Large intestine (tissue), 3 donors: Measurements from ENCODE around the gene TBX19. TPM values are rescaled to one million over a fixed set of nuclear protein-coding genes. Genes with fewer than 3 reads are reported as not detected.

ENCODE experiments used
- DNase-seq, 2 donors: peaks; one replicate each; pipeline versions ENCODE4 v3.0.0 to v3.0.0-alpha.2; 2013
- H3K27ac ChIP-seq: one replicate; pipeline ENCODE4 v1.5.1; 2013; ENCODE audit warnings: low read length
- H3K27me3 ChIP-seq: 2 replicates; pipeline ENCODE4 v1.6.1; 2013; ENCODE audit warnings: low read length; ENCODE audit not compliant: control insufficient read depth, insufficient read depth
- H3K36me3 ChIP-seq: 2 replicates; pipeline ENCODE4 v1.6.1; 2013; ENCODE audit warnings: low read length; ENCODE audit not compliant: control insufficient read depth, insufficient read depth
- H3K4me1 ChIP-seq: one replicate; pipeline ENCODE4 v1.6.1; 2013; ENCODE audit warnings: low read length; ENCODE audit not compliant: control insufficient read depth, insufficient read depth
- H3K4me3 ChIP-seq: one replicate; pipeline ENCODE4 v1.5.1; 2013; ENCODE audit warnings: low read length
- H3K9me3 ChIP-seq: one replicate; pipeline ENCODE4 v1.6.1; 2013; ENCODE audit warnings: mild to moderate bottlenecking, low read depth, low read length, moderate library complexity; ENCODE audit not compliant: control insufficient read depth
- WGBS: methylation state at CpG from one replicate; pipeline ENCODE4 v1.1.5; 2013; ENCODE audit warnings: low lambda C conversion rate; ENCODE audit not compliant: insufficient coverage; 5-methylcytosine and 5-hydroxymethylcytosine counted together
- polyA plus RNA-seq: library from polyadenylated mRNA; unstranded; fragments of 120-200 nt; gene quantifications from one replicate; pipeline ENCODE4 v1.2.1, GENCODE V29; 2013

TBX19 gene
- polyA plus RNA-seq, 1 donor = 2.3 TPM

DNA sequence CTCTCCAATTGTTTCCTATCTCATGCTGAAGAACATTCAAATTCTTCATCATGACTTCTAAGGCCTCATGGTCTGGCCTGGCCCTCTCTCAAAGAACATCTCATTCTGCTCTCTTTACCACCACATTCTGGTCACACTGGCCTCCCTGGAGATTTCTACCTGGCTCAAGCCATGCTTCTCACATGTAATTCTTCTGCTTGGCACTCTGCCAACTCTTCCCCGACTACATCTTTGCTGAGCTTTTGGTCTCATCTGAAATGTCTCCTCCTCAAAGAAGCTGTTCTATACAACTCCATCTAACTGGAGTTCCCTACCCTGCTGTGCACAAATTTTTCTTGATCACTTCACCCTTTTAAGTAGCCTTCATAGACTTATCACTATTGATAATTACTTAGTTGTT is 1.4 kb upstream of the TBX19 start:
- Histone ChIP-seq H3K27ac (no peak overlapping the region), H3K4me1 (no peaks in the 10 kb centered on the region), H3K36me3 (no peaks in the 10 kb centered on the region), H3K4me3 (no peak overlapping the region), H3K9me3 (peaks cover 6% of the 10 kb centered on the region), H3K27me3 (no peaks in the 10 kb centered on the region)
- WGBS = 80% methylated on average over 1 of the region's 1 CpG
- DNase-seq = no peak

GRCh38 chr1:168281603-168282325 is 1.1 kb downstream of the TBX19 start:
- WGBS = no CpG with 5 or more reads among the region's 11 CpGs
- no peaks in the 10 kb centered on the region for H3K4me1 ChIP-seq
- no peak overlapping the region for H3K27ac ChIP-seq
- no peak overlapping the region for H3K4me3 ChIP-seq
- no peaks in the 10 kb centered on the region for H3K27me3 ChIP-seq
- peaks cover 5% of the 10 kb centered on the region for H3K9me3 ChIP-seq
- no peak for DNase-seq
- no peaks in the 10 kb centered on the region for H3K36me3 ChIP-seq

- no peak overlapping the region for H3K27ac ChIP-seq
- H3K4me3 ChIP-seq = no peak overlapping the region
- H3K27me3 ChIP-seq = no peaks in the 10 kb centered on the region
- no peaks in the 10 kb centered on the region for H3K9me3 ChIP-seq
- H3K36me3 ChIP-seq = no peaks in the 10 kb centered on the region
- DNase-seq = no peak
- H3K4me1 ChIP-seq = no peaks in the 10 kb centered on the region
Observed at GRCh38 chr1:168285521-168285790, 4.8 kb downstream of the TBX19 start.

DNA sequence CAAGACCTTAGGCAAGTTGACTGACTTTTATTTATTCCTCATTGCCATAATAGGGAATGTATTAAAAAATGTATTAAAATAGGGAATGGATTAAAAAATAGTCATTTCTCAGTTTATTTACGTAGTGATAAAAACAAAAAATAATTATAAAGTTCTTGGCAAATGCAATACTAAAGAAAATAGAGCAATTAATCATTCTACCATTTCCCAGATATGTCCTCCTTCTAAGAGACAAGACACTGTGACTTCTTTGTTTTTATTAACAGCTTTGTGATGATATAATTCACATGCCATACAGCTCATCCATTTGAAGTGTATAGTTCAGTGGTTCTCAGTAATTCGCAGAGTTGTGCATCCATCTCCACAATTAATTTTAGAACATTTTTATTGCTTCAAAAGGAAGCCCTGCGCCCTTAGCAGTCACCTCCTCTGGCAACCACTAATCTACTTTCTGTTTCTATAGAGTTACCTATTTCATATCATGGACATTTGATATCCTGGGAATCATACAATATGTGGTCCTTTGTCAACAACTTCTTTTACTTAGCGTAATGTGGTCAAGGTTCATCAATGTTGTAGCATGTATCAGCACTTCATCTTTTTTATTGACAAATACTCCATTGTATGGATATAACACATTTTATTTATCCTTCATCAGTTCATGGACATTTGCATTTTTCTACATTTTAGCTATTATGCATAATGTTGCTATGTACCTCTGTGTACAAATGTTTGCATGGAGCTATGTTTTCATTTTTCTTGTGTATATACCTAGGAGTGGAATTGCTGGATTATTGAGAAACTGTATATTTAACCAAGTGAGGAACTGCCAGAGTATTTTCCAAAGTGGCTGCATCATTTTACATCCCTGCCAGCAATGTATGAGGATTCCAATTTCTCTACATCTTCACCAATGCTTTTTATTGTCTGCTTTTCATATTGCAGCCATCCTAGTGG is 5.6 kb downstream of the TBX19 start:
- H3K4me3 ChIP-seq = no peak overlapping the region
- no peak for DNase-seq
- H3K27me3 ChIP-seq = no peaks in the 10 kb centered on the region
- WGBS = 80% methylated on average over 1 of the region's 4 CpGs
- H3K27ac ChIP-seq = no peak overlapping the region
- no peaks in the 10 kb centered on the region for H3K9me3 ChIP-seq
- H3K4me1 ChIP-seq = no peaks in the 10 kb centered on the region
- H3K36me3 ChIP-seq = no peaks in the 10 kb centered on the region

DNA sequence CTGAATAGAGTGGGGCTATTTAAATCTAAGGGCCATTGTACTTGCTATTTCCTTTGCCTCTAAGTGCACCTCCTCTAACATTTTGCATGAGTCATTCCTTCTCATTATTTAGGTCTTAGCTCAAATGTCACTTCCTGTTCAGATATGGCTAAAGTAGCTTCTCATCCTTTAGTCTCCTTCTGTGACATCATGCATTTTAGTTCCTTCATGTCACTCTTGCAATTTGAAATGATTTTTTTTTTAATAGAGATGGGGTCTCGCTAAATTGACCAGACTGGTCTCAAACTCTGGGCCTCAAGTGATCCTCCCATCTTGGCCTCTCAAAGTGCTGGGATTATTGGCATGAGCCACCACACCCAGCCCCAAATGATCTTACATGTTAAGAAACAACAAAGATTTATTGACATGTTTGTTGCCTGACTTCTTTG is 6.6 kb downstream of the TBX19 start:
- no peaks in the 10 kb centered on the region for H3K4me1 ChIP-seq
- DNase-seq = no peak
- H3K27me3 ChIP-seq = no peaks in the 10 kb centered on the region
- no peak overlapping the region for H3K27ac ChIP-seq
- no peaks in the 10 kb centered on the region for H3K36me3 ChIP-seq
- H3K4me3 ChIP-seq = no peak overlapping the region
- H3K9me3 ChIP-seq = no peaks in the 10 kb centered on the region
- WGBS = no CpG with 5 or more reads among the region's 1 CpG

DNA sequence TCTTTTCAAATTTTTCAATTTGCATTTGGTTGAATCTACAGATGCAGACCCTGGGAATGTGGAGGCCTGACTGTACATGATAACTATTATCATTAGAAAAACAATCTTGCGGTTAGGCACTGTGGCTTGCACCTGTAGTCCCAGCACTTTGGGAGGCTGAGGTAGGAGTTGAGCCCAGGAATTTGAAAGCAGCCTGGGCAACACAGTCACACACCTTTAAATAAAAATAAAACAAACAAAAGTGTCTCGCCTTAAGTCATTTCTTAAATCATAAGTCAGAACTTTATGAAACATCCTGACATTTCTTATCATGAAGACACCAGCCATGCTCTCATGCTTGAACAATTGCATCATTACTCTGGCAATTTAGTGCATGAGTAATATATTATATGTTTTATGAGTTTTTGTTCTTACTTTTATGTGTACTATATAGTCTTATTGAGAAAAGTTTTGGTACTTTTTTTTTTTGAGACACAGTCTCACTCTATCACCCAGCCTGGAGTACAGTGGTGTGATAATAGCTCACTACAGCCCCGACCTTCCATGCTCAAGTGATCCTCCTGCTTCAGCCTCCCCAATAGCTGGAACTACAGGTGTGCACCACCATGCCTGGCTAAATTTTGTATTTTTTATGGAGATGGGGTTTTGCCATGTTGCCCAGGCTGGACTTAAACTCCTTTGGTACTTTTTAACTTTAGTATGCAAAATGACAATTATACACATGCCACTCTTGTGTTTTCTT is 7.8 kb downstream of the TBX19 start:
- Histone ChIP-seq H3K27ac (no peak overlapping the region), H3K36me3 (no peaks in the 10 kb centered on the region), H3K4me1 (no peaks in the 10 kb centered on the region), H3K9me3 (no peaks in the 10 kb centered on the region), H3K27me3 (no peaks in the 10 kb centered on the region), H3K4me3 (no peak overlapping the region)
- DNase-seq = no peak
- WGBS = no CpG with 5 or more reads among the region's 3 CpGs

DNA sequence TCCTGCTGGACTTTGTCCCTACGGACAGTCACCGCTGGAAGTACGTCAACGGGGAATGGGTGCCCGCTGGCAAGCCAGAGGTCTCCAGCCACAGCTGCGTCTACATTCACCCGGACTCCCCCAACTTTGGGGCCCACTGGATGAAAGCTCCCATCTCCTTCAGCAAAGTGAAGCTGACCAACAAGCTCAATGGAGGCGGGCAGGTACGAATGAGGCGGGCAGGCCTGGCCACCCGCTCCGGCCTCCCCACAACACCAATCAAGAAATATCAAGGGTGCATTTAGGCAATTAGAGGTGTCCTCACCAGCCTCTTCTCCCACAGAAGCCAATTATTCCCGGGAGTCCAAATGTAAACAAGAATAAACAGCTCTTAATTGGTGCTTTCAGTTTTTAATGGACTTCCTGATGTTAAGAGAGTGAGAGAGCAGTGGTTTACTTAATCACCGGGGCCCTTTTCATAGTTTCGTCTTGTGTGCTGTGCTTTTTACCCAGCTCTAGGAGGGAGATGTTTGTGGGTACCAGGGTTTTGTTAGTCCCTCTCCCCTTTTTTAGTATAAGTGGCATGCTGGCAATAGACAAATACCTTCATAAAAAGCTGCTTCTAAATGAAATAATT is 10.7 kb downstream of the TBX19 start:
- H3K4me1 ChIP-seq = no peaks in the 10 kb centered on the region

GRCh38 chr1:168293356-168293755 is 12.7 kb downstream of the TBX19 start:
- Histone ChIP-seq H3K27ac (no peak overlapping the region), H3K4me3 (no peak overlapping the region), H3K9me3 (no peaks in the 10 kb centered on the region), H3K27me3 (no peaks in the 10 kb centered on the region), H3K36me3 (no peaks in the 10 kb centered on the region), H3K4me1 (no peaks in the 10 kb centered on the region)
- DNase-seq = no peak
- no CpG with 5 or more reads among the region's 1 CpG for WGBS

More for the DNA sequence above, 10.7 kb downstream of the TBX19 start:
- no peaks in the 10 kb centered on the region for H3K9me3 ChIP-seq
- no peaks in the 10 kb centered on the region for H3K27me3 ChIP-seq
- H3K4me3 ChIP-seq = no peak overlapping the region
- no CpG with 5 or more reads among the region's 15 CpGs for WGBS
- H3K27ac ChIP-seq = no peak overlapping the region
- no peaks in the 10 kb centered on the region for H3K36me3 ChIP-seq
- no peak for DNase-seq

DNA sequence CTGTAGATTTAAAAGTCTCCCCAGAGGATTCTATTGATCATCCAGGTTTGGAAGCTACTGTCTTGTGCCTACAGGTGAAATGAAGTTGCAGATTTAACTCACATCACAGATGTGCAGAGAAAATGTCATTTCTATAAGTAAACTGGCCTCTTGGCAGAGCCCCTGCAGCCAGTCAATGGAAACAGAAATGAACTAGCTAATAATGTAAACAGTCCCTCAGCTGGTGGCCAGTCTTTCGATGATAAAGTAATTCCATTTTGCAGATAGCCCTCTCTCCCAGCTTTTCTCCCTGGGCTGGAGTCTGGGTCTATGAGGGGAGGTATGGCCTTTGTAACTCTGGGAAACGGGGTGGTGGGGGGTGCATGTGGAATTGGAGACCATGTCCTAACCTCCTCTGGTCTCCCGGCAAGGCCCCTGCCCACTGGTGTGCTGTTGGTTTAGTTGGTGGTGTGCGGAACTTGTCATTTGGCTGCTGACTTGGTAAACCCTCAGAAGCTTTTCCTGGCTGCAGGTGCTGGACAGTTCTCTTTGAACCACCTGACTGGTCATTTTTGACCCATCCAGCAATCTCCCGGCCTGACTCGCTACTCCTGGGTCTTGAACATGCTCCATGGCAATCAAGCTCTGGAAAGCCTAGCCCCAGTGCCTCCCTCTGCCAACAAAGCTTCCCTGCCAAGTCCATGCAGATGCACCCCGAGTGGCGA is 14.9 kb downstream of the TBX19 start:
- Histone ChIP-seq H3K27me3 (no peaks in the 10 kb centered on the region), H3K4me3 (no peak overlapping the region), H3K36me3 (no peaks in the 10 kb centered on the region), H3K4me1 (peaks cover 2% of the 10 kb centered on the region), H3K27ac (no peak overlapping the region), H3K9me3 (no peaks in the 10 kb centered on the region)
- WGBS = no CpG with 5 or more reads among the region's 8 CpGs
- no peak for DNase-seq
